ENCODE measurements around the gene SGMS1. TPM values are rescaled to one million over a fixed set of nuclear protein-coding genes. Genes with fewer than 3 reads are reported as not detected.

The SGMS1 gene
- total and polyA plus RNA-seq, 11 donors, result 6.9 to 40.6 (median 19.6) TPM

- TF ChIP-seq POLR2A (IDR thresholded peaks at IDR 0.05), result no peak
- no peak for TF ChIP-seq CTCF (IDR thresholded peaks at IDR 0.05)
- DNase-seq (no peak), ATAC-seq (no peak)
- H3K4me1 ChIP-seq, result peaks cover 0 to 65% (median 31%) of the 10 kb centered on the region in 12 donors
- peak overlapping the region in 1 of 12 donors; percentile 8 for H3K27ac ChIP-seq
- no peaks in the 10 kb centered on the region for H3K9me3 ChIP-seq
- H3K4me3 ChIP-seq, result no peak overlapping the region
- intact Hi-C loops (cut with DNase I), result loop anchor here in 2 of 10 donors (10.0 kb wide), 2 partner anchors 233 to 303 kb away; partner anchors contain the start of gene SGMS1 (in 1 of the 2)
- no peaks in the 10 kb centered on the region for H3K27me3 ChIP-seq
- WGBS, 4 donors, result 62 to 80% (median 72%) methylated on average over 3 of the region's 3 CpGs
- peaks cover 0 to 5% (median 0%) of the 10 kb centered on the region in 9 donors for H3K36me3 ChIP-seq
Measured at GRCh38 chr10:50322077-50322476, 301.7 kb downstream of the SGMS1 start.

GRCh38 chr10:50318129-50318528, 305.6 kb downstream of the SGMS1 start:
- Histone ChIP-seq H3K36me3 (peaks cover 0 to 5% (median 0%) of the 10 kb centered on the region in 9 donors), H3K4me3 (no peak overlapping the region), H3K27me3 (no peaks in the 10 kb centered on the region), H3K27ac (no peak overlapping the region), H3K9me3 (no peaks in the 10 kb centered on the region), H3K4me1 (peaks cover 0 to 50% (median 23%) of the 10 kb centered on the region in 12 donors)
- TF ChIP-seq CTCF (IDR thresholded peaks at IDR 0.05), result no peak
- no peak for TF ChIP-seq POLR2A (IDR thresholded peaks at IDR 0.05)
- ATAC-seq (no peak), DNase-seq (no peak)
- intact Hi-C loops (cut with DNase I), result loop anchor here in 3 of 10 donors (10.0 kb wide), 1 partner anchor 307 kb away; the partner anchor contains the start of gene SGMS1 (in 3 of the 3)

GRCh38 chr10:50316695-50317648, 306.8 kb downstream of the SGMS1 start:
- Histone ChIP-seq H3K27ac (peak overlapping the region in 1 of 12 donors; percentile 16), H3K36me3 (peaks cover 0 to 5% (median 0%) of the 10 kb centered on the region in 9 donors), H3K27me3 (no peaks in the 10 kb centered on the region), H3K4me1 (peaks cover 0 to 42% (median 21%) of the 10 kb centered on the region in 12 donors), H3K4me3 (no peak overlapping the region), H3K9me3 (peaks cover 0 to 9% (median 2%) of the 10 kb centered on the region in 12 donors)
- no peak for DNase-seq
- 86 to 96% (median 90%) methylated on average over 5 of the region's 5 CpGs for WGBS, 4 donors
- intact Hi-C loops (cut with DNase I), result loop anchor here in 3 of 10 donors (10.0 kb wide), 1 partner anchor 308 kb away; the partner anchor contains the start of gene SGMS1 (in 3 of the 3)
- no peak for ATAC-seq
- TF ChIP-seq CTCF (IDR thresholded peaks at IDR 0.05), result no peak
- no peak for TF ChIP-seq POLR2A (IDR thresholded peaks at IDR 0.05)

GRCh38 chr10:50316174-50316573, 307.6 kb downstream of the SGMS1 start:
- TF ChIP-seq POLR2A (IDR thresholded peaks at IDR 0.05), result no peak
- TF ChIP-seq CTCF (IDR thresholded peaks at IDR 0.05), result no peak
- Histone ChIP-seq H3K36me3 (peaks cover 0 to 5% (median under 1%) of the 10 kb centered on the region in 9 donors), H3K27ac (peak overlapping the region in 3 of 12 donors; percentile 16 to 23 (median 18)), H3K4me3 (no peak overlapping the region), H3K27me3 (no peaks in the 10 kb centered on the region), H3K4me1 (peaks cover 0 to 34% (median 16%) of the 10 kb centered on the region in 12 donors), H3K9me3 (peaks cover 0 to 11% (median 2%) of the 10 kb centered on the region in 12 donors)
- DNase-seq, result peak in 1 of 5 donors; percentile 27
- 34 to 46% (median 38%) methylated on average over 3 of the region's 3 CpGs for WGBS, 4 donors
- intact Hi-C loops (cut with DNase I), result loop anchor here in 3 of 10 donors (10.0 kb wide), 1 partner anchor 309 kb away; the partner anchor contains the start of gene SGMS1 (in 3 of the 3)
- ATAC-seq, result peak in 3 of 4 donors; percentile 50 to 65 (median 53)

Measured in heart left ventricle (tissue), 16 donors.